AG04449 (cell line): ENCODE measurements around the gene BRME1.
A peak's percentile ranks its signal among the peaks of the same experiment; 100 is the strongest.

Source experiments
- CTCF ChIA-PET: fragments of 350-600 bp; formaldehyde crosslinking; extraction: SDS; loops from one replicate; lab custom pipeline; 2021; ENCODE audit warnings: antibody characterized with exemption; lab: Yijun Ruan, JAX
- POLR2A ChIA-PET: fragments of 400-600, 350-600 bp; formaldehyde crosslinking; extraction: SDS; loops from one replicate; lab custom pipeline; 2020; ENCODE audit warnings: antibody characterized with exemption, inconsistent platforms; lab: Yijun Ruan, JAX
- DNase-seq: peaks from one replicate; pipeline ENCODE4 v3.0.0-alpha.2; 2010; ENCODE audit warnings: low read depth, low spot score
- H3K4me3 ChIP-seq: 2 replicates; pipeline ENCODE4 v1.5.1; 2011; ENCODE audit warnings: low read depth, mild to moderate bottlenecking, control low read depth, low read length
- CTCF ChIP-seq: IDR thresholded peaks from one replicate; pipeline ENCODE4 v1.5.1; 2011; ENCODE audit warnings: mild to moderate bottlenecking, moderate library complexity, low read length, control low read depth, inconsistent platforms; ENCODE audit not compliant: insufficient read depth; ENCODE audit errors: missing control alignments

Gene BRME1

GRCh38 chr19:13880059-13881043 is 25.6 kb downstream of the BRME1 start:
- CTCF ChIA-PET: interaction anchor here (0.6 to 13.2 kb wide), 55 partner anchors 8 to 676 kb away, joined by 3 to 184 read pairs (median 4); partner anchors contain the start of genes ASF1B, C19orf67, DCAF15 and IL27RA
- H3K4me3 ChIP-seq: peak overlapping the region; percentile 31
- peak; percentile 95 for TF ChIP-seq CTCF
- POLR2A ChIA-PET: no interaction called here
- peak; percentile 51 for DNase-seq

GRCh38 chr19:13877303-13877702 is 28.6 kb downstream of the BRME1 start:
- POLR2A ChIA-PET: no interaction called here
- CTCF ChIA-PET: interaction anchor here (1.0 to 13.2 kb wide), 5 partner anchors 93 to 260 kb away, joined by 5 to 184 read pairs (median 6); partner anchors contain the start of gene MISP3
- no peak for DNase-seq
- no peak overlapping the region for H3K4me3 ChIP-seq
- TF ChIP-seq CTCF: no peak

GRCh38 chr19:13876834-13877233 is 29.1 kb downstream of the BRME1 start, which contains the start of gene NANOS3:
Gene NANOS3 (plus strand): TSS chr19:13877134. CDS start chr19:13877249, 115 bp downstream.
- no peak for TF ChIP-seq CTCF
- DNase-seq: no peak
- H3K4me3 ChIP-seq: no peak within 1 kb of the TSS
- ChIA-PET CTCF (interaction anchor here (1.0 to 13.2 kb wide), 6 partner anchors 93 to 260 kb away, joined by 5 to 184 read pairs (median 6); partner anchors contain the start of gene MISP3), POLR2A (no interaction called here)

DNA sequence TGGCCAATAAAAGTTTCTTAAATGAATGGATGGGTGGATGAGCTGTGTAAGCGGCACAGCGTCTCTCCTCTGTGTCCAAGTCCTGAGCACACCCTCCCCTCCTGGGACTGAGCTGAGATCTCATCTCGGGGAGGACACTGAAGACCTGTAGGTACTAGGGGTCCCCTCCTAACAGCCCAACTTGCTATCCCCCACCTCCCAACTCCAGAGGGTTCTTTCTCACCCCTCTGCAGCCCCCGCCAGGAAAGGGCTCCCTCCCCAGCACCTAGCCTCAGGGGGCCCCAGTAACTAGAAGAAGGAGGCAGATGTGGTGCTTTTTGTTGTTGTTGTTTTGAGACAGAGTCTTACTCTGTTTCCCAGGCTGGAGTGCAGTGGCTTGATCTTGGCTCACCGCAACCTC is 30.1 kb downstream of the BRME1 start:
- TF ChIP-seq CTCF: no peak
- H3K4me3 ChIP-seq: no peak overlapping the region
- ChIA-PET CTCF (interaction anchor here (0.7 to 13.2 kb wide), 7 partner anchors 13 to 214 kb away, joined by 3 to 184 read pairs (median 11); partner anchors contain the start of gene MISP3), POLR2A (no interaction called here)
- no peak for DNase-seq

GRCh38 chr19:13873834-13874515 is 31.9 kb downstream of the BRME1 start:
- H3K4me3 ChIP-seq: no peak overlapping the region
- no peak for TF ChIP-seq CTCF
- DNase-seq: no peak
- POLR2A ChIA-PET: no interaction called here
- CTCF ChIA-PET: interaction anchor here (1.0 to 5.7 kb wide), 7 partner anchors 11 to 474 kb away, joined by 3 to 29 read pairs (median 4); no protein-coding TSS in a partner anchor
